Measurements from ENCODE around the gene PTPN20.

DNA sequence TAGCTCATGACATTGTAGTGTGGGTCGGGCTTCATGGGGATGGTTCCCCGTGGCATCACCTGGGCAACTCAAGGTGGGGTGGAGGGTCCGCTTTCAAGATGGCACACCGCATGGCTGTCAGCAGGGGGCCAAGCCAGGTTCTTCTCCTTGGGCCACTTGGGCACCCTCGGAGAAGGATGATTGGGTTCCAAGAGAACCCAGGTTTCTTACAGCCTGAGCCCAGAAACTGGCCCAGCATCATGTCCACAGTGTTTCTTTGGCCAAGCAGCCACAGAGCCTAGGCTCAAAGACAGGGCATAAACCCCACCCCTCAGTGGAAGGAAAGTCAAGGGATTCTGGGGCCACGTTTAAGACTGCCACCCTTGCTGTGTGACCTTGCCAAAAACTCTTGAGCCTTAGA, 110.6 kb downstream of the PTPN20 start:
- TF ChIP-seq, protein P1, sequence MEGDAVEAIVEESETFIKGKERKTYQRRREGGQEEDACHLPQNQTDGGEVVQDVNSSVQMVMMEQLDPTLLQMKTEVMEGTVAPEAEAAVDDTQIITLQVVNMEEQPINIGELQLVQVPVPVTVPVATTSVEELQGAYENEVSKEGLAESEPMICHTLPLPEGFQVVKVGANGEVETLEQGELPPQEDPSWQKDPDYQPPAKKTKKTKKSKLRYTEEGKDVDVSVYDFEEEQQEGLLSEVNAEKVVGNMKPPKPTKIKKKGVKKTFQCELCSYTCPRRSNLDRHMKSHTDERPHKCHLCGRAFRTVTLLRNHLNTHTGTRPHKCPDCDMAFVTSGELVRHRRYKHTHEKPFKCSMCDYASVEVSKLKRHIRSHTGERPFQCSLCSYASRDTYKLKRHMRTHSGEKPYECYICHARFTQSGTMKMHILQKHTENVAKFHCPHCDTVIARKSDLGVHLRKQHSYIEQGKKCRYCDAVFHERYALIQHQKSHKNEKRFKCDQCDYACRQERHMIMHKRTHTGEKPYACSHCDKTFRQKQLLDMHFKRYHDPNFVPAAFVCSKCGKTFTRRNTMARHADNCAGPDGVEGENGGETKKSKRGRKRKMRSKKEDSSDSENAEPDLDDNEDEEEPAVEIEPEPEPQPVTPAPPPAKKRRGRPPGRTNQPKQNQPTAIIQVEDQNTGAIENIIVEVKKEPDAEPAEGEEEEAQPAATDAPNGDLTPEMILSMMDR (IDR thresholded peaks at IDR 0.05) = no peak
- TF ChIP-seq POLR2A (IDR thresholded peaks at IDR 0.05) = no peak

Data from body of pancreas (tissue), 4 donors.